Liver (tissue), 9 donors: ENCODE data around the gene OTOL1. TPM values are rescaled to one million over a fixed set of nuclear protein-coding genes. Genes with fewer than 3 reads are reported as not detected.

Experiments used
- DNase-seq: peaks from one replicate; pipeline ENCODE4 v3.0.0-alpha.2; 2017; ENCODE audit warnings: low spot score
- H3K27ac ChIP-seq, 2 donors: one replicate each; pipeline ENCODE4 v1.7.0; 2013; ENCODE audit warnings: inconsistent platforms in 2 of 2, low read length in 2 of 2, control low read depth in 1 of 2, low read depth in 1 of 2, mild to moderate bottlenecking in 1 of 2
- H3K27me3 ChIP-seq, 4 donors: one replicate each; pipeline versions ENCODE4 v1.6.1 to v1.7.0; 2013; ENCODE audit warnings: low read length in 3 of 4, inconsistent platforms in 1 of 4, mild to moderate bottlenecking in 1 of 4, moderate library complexity in 1 of 4; ENCODE audit not compliant: control insufficient read depth in 4 of 4, insufficient read depth in 4 of 4
- H3K36me3 ChIP-seq, 4 donors: one replicate each; pipeline versions ENCODE4 v1.6.1 to v1.7.0; 2013; ENCODE audit warnings: low read length in 3 of 4, mild to moderate bottlenecking in 3 of 4, low read depth in 1 of 4, moderate library complexity in 1 of 4; ENCODE audit not compliant: control insufficient read depth in 4 of 4, insufficient read depth in 3 of 4
- H3K4me1 ChIP-seq, 4 donors: one replicate each; pipeline versions ENCODE4 v1.6.1 to v1.7.0; 2013; ENCODE audit warnings: low read length in 3 of 4, mild to moderate bottlenecking in 3 of 4, moderate library complexity in 1 of 4; ENCODE audit not compliant: control insufficient read depth in 4 of 4, insufficient read depth in 4 of 4
- H3K4me3 ChIP-seq, 3 donors: one replicate each; pipeline versions ENCODE4 v1.6.1 to v1.7.0; 2013; ENCODE audit warnings: low read length in 3 of 3, control low read depth in 1 of 3, low read depth in 1 of 3, mild to moderate bottlenecking in 1 of 3
- H3K9ac ChIP-seq, 2 donors: one replicate each; pipeline ENCODE4 v1.7.0; 2013; ENCODE audit warnings: low read length in 2 of 2, mild to moderate bottlenecking in 2 of 2, moderate library complexity in 2 of 2, control low read depth in 1 of 2, low read depth in 1 of 2
- H3K9me3 ChIP-seq, 4 donors: one replicate each; pipeline versions ENCODE4 v1.6.1 to v1.7.0; 2013; ENCODE audit warnings: low read length in 3 of 4; ENCODE audit not compliant: control insufficient read depth in 4 of 4
- EGR1 ChIP-seq, 2 donors: IDR thresholded peaks; 2 replicates each; pipeline ENCODE4 v1.6.1; 2016 to 2018; ENCODE audit warnings: antibody characterized with exemption in 2 of 2, low read depth in 2 of 2
- FOXA1 ChIP-seq: IDR thresholded peaks from 2 replicates; pipeline ENCODE4 v1.6.1; 2016; ENCODE audit warnings: antibody characterized with exemption
- GABPA ChIP-seq, 2 donors: IDR thresholded peaks in 1 of 2; conservative IDR thresholded peaks in 1 of 2; 2 replicates each; pipeline ENCODE4 v1.6.1; 2016; ENCODE audit warnings: antibody characterized with exemption in 2 of 2, mild to moderate bottlenecking in 1 of 2, moderate library complexity in 1 of 2
- HNF4A ChIP-seq, 2 donors: conservative IDR thresholded peaks; 2 replicates each; pipeline ENCODE4 v1.6.1; 2016; ENCODE audit warnings: antibody characterized with exemption in 2 of 2, mild to moderate bottlenecking in 2 of 2
- JUND ChIP-seq, 2 donors: IDR thresholded peaks; 2 replicates each; pipeline ENCODE4 v1.6.1; 2016; ENCODE audit warnings: antibody characterized with exemption in 2 of 2
- NR2F2 ChIP-seq: IDR thresholded peaks from 2 replicates; pipeline ENCODE4 v1.6.1; 2016; ENCODE audit warnings: antibody characterized with exemption
- RAD21 ChIP-seq, 2 donors: IDR thresholded peaks; 2 replicates each; pipeline ENCODE4 v1.6.1; 2016; ENCODE audit warnings: antibody characterized with exemption in 2 of 2, mild to moderate bottlenecking in 2 of 2
- RXRA ChIP-seq, 2 donors: IDR thresholded peaks; 2 replicates each; pipeline ENCODE4 v1.6.1; 2017 to 2018; ENCODE audit warnings: antibody characterized with exemption in 2 of 2, mild to moderate bottlenecking in 1 of 2
- SP1 ChIP-seq: IDR thresholded peaks from 2 replicates; pipeline ENCODE4 v1.6.1; 2018; ENCODE audit warnings: antibody characterized with exemption, mild to moderate bottlenecking
- TAF1 ChIP-seq: conservative IDR thresholded peaks from 2 replicates; pipeline ENCODE4 v1.6.1; 2016; ENCODE audit warnings: antibody characterized with exemption, mild to moderate bottlenecking
- YY1 ChIP-seq: IDR thresholded peaks from 2 replicates; pipeline ENCODE4 v1.6.1; 2016; ENCODE audit warnings: antibody characterized with exemption, mild to moderate bottlenecking
- WGBS: extraction: QIAGEN DNeasy Blood & Tissue Kit; methylation state at CpG from one replicate; pipeline ENCODE4 v1.1.7; 2013; 5-methylcytosine and 5-hydroxymethylcytosine counted together
- polyA plus RNA-seq, 2 donors: library from polyadenylated mRNA; stranded (reverse) in 1 of 2; unstranded in 1 of 2; fragments of 200-250 nt in 1 of 2; fragments of >200 nt in 1 of 2; fragmentation: Nextera tagmentation in 1 of 2; extraction: Ambion mirVana in 1 of 2; gene quantifications; one replicate each; pipeline versions ENCODE4 v1.2.1 to v1.2.3, GENCODE V29; 2013 to 2015
- total RNA-seq, 2 donors: library from RNA; depleted of rRNA; stranded (reverse); fragments of >200 nt; gene quantifications; one replicate each; pipeline ENCODE4 v1.2.3, GENCODE V29; 2014
- TF ChIP-seq, protein P1 (sequence below): fragments of 150-350 bp; IDR thresholded peaks from 2 replicates; pipeline ENCODE4 v1.5.1; 2017; ENCODE audit warnings: improper control_type of control experiment, low read depth, low read length; ENCODE audit not compliant: missing input control
- TF ChIP-seq, protein P2 (sequence below): IDR thresholded peaks from 2 replicates; pipeline ENCODE4 v1.6.1; 2016; ENCODE audit warnings: antibody characterized with exemption
- TF ChIP-seq, protein P3 (sequence below): IDR thresholded peaks from 2 replicates; pipeline ENCODE4 v1.6.1; 2016; ENCODE audit warnings: antibody characterized with exemption
- TF ChIP-seq, protein P4 (sequence below): IDR thresholded peaks from 2 replicates; pipeline ENCODE4 v1.6.1; 2016; ENCODE audit warnings: antibody characterized with exemption
- TF ChIP-seq, protein P5 (sequence below): IDR thresholded peaks from 2 replicates; pipeline ENCODE4 v1.6.1; 2016; ENCODE audit warnings: antibody characterized with exemption, mild to moderate bottlenecking
- donor health status: healthy.
- donor health status: healthy.
- donor health status: healthy.
- donor health status: healthy.
- donor health status: healthy.

OTOL1 gene
- total RNA-seq (not detected), polyA plus RNA-seq (not detected)

DNA sequence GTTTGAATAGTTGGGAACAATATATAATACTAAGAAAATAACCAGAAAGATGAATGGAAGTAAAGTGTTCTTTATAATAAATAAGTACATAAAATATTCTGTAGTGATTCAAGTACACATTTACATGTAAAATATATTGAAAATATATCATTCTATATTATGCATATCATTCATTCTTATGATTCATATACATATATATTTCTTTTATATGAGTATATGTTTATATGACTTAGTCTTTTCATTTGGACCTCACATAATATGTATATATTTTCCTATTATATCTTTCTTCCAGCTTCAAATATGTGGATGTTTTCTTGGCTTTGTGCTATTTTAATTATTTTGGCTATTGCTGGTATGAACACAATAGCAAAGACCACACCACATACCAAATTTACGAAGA is at the start of gene OTOL1:
Gene OTOL1, plus strand, starts transcription at position 301 of the 400 bp plus-strand sequence. Its CDS starts 0 bp downstream, at position 301.
- TF ChIP-seq RAD21 (IDR thresholded peaks at IDR 0.05) (no peak), HNF4A (conservative IDR thresholded peaks at IDR 0.05) (no peak), SP1 (no peak), NR2F2 (no peak), JUND (IDR thresholded peaks at IDR 0.05) (no peak), RXRA (IDR thresholded peaks at IDR 0.05) (no peak), TAF1 (no peak)
- TF ChIP-seq, protein P1, sequence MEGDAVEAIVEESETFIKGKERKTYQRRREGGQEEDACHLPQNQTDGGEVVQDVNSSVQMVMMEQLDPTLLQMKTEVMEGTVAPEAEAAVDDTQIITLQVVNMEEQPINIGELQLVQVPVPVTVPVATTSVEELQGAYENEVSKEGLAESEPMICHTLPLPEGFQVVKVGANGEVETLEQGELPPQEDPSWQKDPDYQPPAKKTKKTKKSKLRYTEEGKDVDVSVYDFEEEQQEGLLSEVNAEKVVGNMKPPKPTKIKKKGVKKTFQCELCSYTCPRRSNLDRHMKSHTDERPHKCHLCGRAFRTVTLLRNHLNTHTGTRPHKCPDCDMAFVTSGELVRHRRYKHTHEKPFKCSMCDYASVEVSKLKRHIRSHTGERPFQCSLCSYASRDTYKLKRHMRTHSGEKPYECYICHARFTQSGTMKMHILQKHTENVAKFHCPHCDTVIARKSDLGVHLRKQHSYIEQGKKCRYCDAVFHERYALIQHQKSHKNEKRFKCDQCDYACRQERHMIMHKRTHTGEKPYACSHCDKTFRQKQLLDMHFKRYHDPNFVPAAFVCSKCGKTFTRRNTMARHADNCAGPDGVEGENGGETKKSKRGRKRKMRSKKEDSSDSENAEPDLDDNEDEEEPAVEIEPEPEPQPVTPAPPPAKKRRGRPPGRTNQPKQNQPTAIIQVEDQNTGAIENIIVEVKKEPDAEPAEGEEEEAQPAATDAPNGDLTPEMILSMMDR, result no peak
- TF ChIP-seq, protein P2, sequence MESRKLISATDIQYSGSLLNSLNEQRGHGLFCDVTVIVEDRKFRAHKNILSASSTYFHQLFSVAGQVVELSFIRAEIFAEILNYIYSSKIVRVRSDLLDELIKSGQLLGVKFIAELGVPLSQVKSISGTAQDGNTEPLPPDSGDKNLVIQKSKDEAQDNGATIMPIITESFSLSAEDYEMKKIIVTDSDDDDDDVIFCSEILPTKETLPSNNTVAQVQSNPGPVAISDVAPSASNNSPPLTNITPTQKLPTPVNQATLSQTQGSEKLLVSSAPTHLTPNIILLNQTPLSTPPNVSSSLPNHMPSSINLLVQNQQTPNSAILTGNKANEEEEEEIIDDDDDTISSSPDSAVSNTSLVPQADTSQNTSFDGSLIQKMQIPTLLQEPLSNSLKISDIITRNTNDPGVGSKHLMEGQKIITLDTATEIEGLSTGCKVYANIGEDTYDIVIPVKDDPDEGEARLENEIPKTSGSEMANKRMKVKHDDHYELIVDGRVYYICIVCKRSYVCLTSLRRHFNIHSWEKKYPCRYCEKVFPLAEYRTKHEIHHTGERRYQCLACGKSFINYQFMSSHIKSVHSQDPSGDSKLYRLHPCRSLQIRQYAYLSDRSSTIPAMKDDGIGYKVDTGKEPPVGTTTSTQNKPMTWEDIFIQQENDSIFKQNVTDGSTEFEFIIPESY, result no peak
- TF ChIP-seq, protein P3, sequence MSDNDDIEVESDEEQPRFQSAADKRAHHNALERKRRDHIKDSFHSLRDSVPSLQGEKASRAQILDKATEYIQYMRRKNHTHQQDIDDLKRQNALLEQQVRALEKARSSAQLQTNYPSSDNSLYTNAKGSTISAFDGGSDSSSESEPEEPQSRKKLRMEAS, result no peak
- TF ChIP-seq, protein P4, sequence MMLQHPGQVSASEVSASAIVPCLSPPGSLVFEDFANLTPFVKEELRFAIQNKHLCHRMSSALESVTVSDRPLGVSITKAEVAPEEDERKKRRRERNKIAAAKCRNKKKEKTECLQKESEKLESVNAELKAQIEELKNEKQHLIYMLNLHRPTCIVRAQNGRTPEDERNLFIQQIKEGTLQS, result no peak
- H3K9me3 ChIP-seq, result peaks cover 0 to 2% (median 0%) of the 10 kb centered on the region in 4 donors
- 72% methylated on average over 1 of the region's 1 CpG for WGBS
- H3K36me3 ChIP-seq, result no peaks in the 10 kb centered on the region
- no peak within 1 kb of the TSS for H3K9ac ChIP-seq
- H3K27ac ChIP-seq, result no peak within 1 kb of the TSS
- H3K4me1 ChIP-seq, result peaks cover 1 to 15% (median 11%) of the 10 kb centered on the region in 4 donors
- no peak for DNase-seq
- H3K4me3 ChIP-seq, result no peak within 1 kb of the TSS
- H3K27me3 ChIP-seq, result no peaks in the 10 kb centered on the region

DNA sequence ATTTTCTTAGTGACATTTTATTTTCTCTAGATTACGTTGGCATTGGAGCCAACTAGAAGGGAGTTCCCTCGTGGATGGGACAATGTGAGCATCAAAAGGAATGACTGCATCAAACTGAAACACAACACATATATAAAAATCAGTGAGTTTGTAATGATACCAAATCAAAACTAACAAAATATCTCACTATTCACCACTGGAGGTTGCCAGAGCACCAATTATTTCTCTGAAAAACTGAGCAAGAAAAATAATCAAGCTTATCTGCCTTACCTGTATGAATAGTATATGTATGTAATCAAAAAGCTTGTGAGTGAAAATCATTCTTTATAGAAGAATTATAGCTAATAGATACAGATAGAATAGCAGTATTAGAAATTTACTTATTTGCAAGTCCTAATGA is 46.8 kb upstream of the OTOL1 start:
- 59% methylated on average over 2 of the region's 2 CpGs for WGBS
- H3K36me3 ChIP-seq, result no peaks in the 10 kb centered on the region
- peaks cover 0 to 2% (median 0%) of the 10 kb centered on the region in 4 donors for H3K27me3 ChIP-seq
- H3K4me1 ChIP-seq, result no peaks in the 10 kb centered on the region
- no peaks in the 10 kb centered on the region for H3K9me3 ChIP-seq
- peak in 1 of 2 donors; percentile 9 for TF ChIP-seq RAD21 (IDR thresholded peaks at IDR 0.05)
- TF ChIP-seq NR2F2, result no peak
- H3K27ac ChIP-seq, result no peak overlapping the region
- H3K4me3 ChIP-seq, result no peak overlapping the region
- DNase-seq, result no peak
- no peak overlapping the region for H3K9ac ChIP-seq

DNA sequence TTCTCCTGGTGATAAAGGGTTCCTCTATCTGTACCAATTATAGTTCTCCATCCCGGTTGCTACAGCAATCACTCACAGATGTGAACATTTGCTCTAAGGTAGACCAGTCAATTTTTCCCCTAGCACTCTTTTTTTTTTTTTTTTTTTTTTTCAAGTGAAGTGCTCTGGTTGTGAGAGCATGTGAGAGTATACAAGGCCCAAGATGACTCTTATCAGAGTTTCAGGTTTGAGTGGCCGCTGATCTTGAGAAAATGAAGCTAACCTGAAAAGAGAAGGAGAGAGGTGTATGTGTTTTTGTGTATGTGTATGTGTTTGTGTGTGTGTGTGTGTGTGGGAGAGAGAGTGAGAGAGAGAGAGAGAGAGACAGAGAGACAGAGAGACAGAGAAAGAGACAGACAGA is 44.4 kb upstream of the OTOL1 start:
- peaks cover 0 to 2% (median 0%) of the 10 kb centered on the region in 4 donors for H3K27me3 ChIP-seq
- WGBS, result 92% methylated on average over 2 of the region's 2 CpGs
- H3K36me3 ChIP-seq, result no peaks in the 10 kb centered on the region
- DNase-seq, result no peak
- H3K4me1 ChIP-seq, result no peaks in the 10 kb centered on the region
- no peak overlapping the region for H3K9ac ChIP-seq
- no peaks in the 10 kb centered on the region for H3K9me3 ChIP-seq
- no peak overlapping the region for H3K27ac ChIP-seq
- TF ChIP-seq, protein P5, sequence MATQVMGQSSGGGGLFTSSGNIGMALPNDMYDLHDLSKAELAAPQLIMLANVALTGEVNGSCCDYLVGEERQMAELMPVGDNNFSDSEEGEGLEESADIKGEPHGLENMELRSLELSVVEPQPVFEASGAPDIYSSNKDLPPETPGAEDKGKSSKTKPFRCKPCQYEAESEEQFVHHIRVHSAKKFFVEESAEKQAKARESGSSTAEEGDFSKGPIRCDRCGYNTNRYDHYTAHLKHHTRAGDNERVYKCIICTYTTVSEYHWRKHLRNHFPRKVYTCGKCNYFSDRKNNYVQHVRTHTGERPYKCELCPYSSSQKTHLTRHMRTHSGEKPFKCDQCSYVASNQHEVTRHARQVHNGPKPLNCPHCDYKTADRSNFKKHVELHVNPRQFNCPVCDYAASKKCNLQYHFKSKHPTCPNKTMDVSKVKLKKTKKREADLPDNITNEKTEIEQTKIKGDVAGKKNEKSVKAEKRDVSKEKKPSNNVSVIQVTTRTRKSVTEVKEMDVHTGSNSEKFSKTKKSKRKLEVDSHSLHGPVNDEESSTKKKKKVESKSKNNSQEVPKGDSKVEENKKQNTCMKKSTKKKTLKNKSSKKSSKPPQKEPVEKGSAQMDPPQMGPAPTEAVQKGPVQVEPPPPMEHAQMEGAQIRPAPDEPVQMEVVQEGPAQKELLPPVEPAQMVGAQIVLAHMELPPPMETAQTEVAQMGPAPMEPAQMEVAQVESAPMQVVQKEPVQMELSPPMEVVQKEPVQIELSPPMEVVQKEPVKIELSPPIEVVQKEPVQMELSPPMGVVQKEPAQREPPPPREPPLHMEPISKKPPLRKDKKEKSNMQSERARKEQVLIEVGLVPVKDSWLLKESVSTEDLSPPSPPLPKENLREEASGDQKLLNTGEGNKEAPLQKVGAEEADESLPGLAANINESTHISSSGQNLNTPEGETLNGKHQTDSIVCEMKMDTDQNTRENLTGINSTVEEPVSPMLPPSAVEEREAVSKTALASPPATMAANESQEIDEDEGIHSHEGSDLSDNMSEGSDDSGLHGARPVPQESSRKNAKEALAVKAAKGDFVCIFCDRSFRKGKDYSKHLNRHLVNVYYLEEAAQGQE, result no peak
- TF ChIP-seq GABPA (IDR thresholded peaks at IDR 0.05 in 1 of 2, conservative IDR thresholded peaks at IDR 0.05 in 1 of 2), result no peak
- no peak for TF ChIP-seq NR2F2
- no peak for TF ChIP-seq FOXA1
- TF ChIP-seq, protein P3, result no peak
- TF ChIP-seq, protein P4, result no peak
- TF ChIP-seq SP1, result no peak
- TF ChIP-seq YY1, result no peak
- no peak for TF ChIP-seq HNF4A (conservative IDR thresholded peaks at IDR 0.05)
- TF ChIP-seq JUND (IDR thresholded peaks at IDR 0.05), result no peak
- no peak for TF ChIP-seq TAF1
- no peak for TF ChIP-seq EGR1 (IDR thresholded peaks at IDR 0.05; ENCODE audit: low read depth in 2 of 2)
- no peak for TF ChIP-seq RXRA (IDR thresholded peaks at IDR 0.05)
- H3K4me3 ChIP-seq, result no peak overlapping the region
